B cell (primary cell): ENCODE measurements around the gene LMX1B. TPM values are rescaled to one million over a fixed set of nuclear protein-coding genes. Genes with fewer than 3 reads are reported as not detected.
A peak's percentile ranks its signal among the peaks of the same experiment; 100 is the strongest.

ENCODE experiments used
- ATAC-seq: fragments of 200-7000 bp; cut with Tn5 transposase; one replicate; pipeline ENCODE4 v1.10.0; 2021; ENCODE audit warnings: low read depth, mild to moderate bottlenecking, moderate number of reproducible peaks, moderate library complexity
- CTCF ChIA-PET: fragments of 350-600 bp; sonication (Branson Sonifier 250); formaldehyde crosslinking; loops from one replicate; lab custom pipeline; 2021; ENCODE audit warnings: antibody characterized with exemption, inconsistent platforms; lab: Charles Lee
- POLR2A ChIA-PET: fragments of 350-600 bp; sonication (Branson Sonifier 250); formaldehyde crosslinking; loops from one replicate; lab custom pipeline; 2021; ENCODE audit warnings: antibody characterized with exemption; lab: Charles Lee
- DNase-seq: peaks from one replicate; pipeline ENCODE4 v3.0.0; 2013
- H2AFZ ChIP-seq: 2 replicates; pipeline ENCODE4 v1.6.1; 2012; ENCODE audit warnings: mild to moderate bottlenecking, low read depth, low read length; ENCODE audit not compliant: insufficient read depth, poor library complexity, severe bottlenecking
- H3K27ac ChIP-seq, 2 donors: 1 replicate in 1 of 2; 2 replicates in 1 of 2; pipeline ENCODE4 v1.5.1; 2012 to 2013; ENCODE audit warnings: low read length in 2 of 2, mild to moderate bottlenecking in 2 of 2, moderate library complexity in 1 of 2
- H3K27me3 ChIP-seq, 4 experiments: fragments of 200-600 bp in 1 of 4; sonication (generic) in 1 of 4; replicated peaks in 1 of 4; 1 replicate in 2 of 4; 2 replicates in 2 of 4; pipeline versions ENCODE4 v1.6.1 to v1.7.0; 2013 to 2016; ENCODE audit warnings: low read length in 3 of 4, mild to moderate bottlenecking in 2 of 4, mixed read lengths in 1 of 4, moderate library complexity in 1 of 4; ENCODE audit not compliant: insufficient read depth in 4 of 4, control insufficient read depth in 3 of 4; ENCODE audit errors: control extremely low read depth in 1 of 4
- H3K36me3 ChIP-seq, 2 experiments: replicated peaks in 1 of 2; 1 replicate in 1 of 2; 2 replicates in 1 of 2; pipeline versions ENCODE4 v1.6.1 to v1.7.1; 2013; ENCODE audit warnings: low read length in 1 of 2; ENCODE audit not compliant: insufficient read depth in 2 of 2, control insufficient read depth in 1 of 2; ENCODE audit errors: control extremely low read depth in 1 of 2, extremely low read depth in 1 of 2
- H3K4me1 ChIP-seq, 2 donors: fragments of 200-600 bp in 1 of 2; sonication (generic) in 1 of 2; 1 replicate in 1 of 2; 2 replicates in 1 of 2; pipeline versions ENCODE4 v1.5.1 to v1.6.1; 2013 to 2017; ENCODE audit warnings: low read length in 2 of 2; ENCODE audit not compliant: control insufficient read depth in 2 of 2, insufficient read depth in 2 of 2
- H3K4me2 ChIP-seq: replicated peaks from 2 replicates; pipeline ENCODE3; 2012; ENCODE audit warnings: mild to moderate bottlenecking, low read depth, low read length; ENCODE audit not compliant: poor library complexity, severe bottlenecking
- H3K4me3 ChIP-seq, 5 experiments: fragments of 200-600 bp in 1 of 5; sonication (generic) in 1 of 5; 1 replicate in 3 of 5; 2 replicates in 2 of 5; pipeline versions ENCODE4 v1.5.1 to v1.7.0; 2011 to 2016; ENCODE audit warnings: low read length in 4 of 5, mild to moderate bottlenecking in 4 of 5, low read depth in 2 of 5, control low read depth in 1 of 5, moderate library complexity in 1 of 5; ENCODE audit not compliant: insufficient read depth in 1 of 5; ENCODE audit errors: control extremely low read depth in 1 of 5, extremely low read depth in 1 of 5
- H3K79me2 ChIP-seq: fragments of 200-600 bp; sonication (generic); one replicate; pipeline ENCODE4 v1.6.0; 2016; ENCODE audit warnings: low read length; ENCODE audit not compliant: control insufficient read depth, insufficient read depth
- H3K9ac ChIP-seq: fragments of 200-600 bp; sonication (generic); 2 replicates; pipeline ENCODE4 v1.6.1; 2017; ENCODE audit warnings: mild to moderate bottlenecking, low read length, moderate library complexity
- H3K9me3 ChIP-seq, 3 donors: one replicate each; pipeline versions ENCODE4 v1.6.1 to v1.7.1; 2013; ENCODE audit warnings: low read length in 2 of 3; ENCODE audit not compliant: control insufficient read depth in 2 of 3, insufficient read depth in 1 of 3; ENCODE audit errors: control extremely low read depth in 1 of 3
- H4K20me1 ChIP-seq: 2 replicates; pipeline ENCODE4 v1.6.0; 2012; ENCODE audit warnings: mild to moderate bottlenecking, low read length; ENCODE audit not compliant: insufficient read depth, control insufficient read depth, poor library complexity, severe bottlenecking
- H3K27ac Mint-ChIP-seq: one replicate; pipeline ENCODE4 v1.8.0; 2021; ENCODE audit warnings: mixed read lengths
- H3K27me3 Mint-ChIP-seq: one replicate; pipeline ENCODE4 v1.8.0; 2021; ENCODE audit warnings: mixed read lengths
- H3K4me1 Mint-ChIP-seq: one replicate; pipeline ENCODE4 v1.8.0; 2021; ENCODE audit warnings: mixed read lengths
- H3K4me3 Mint-ChIP-seq: one replicate; pipeline ENCODE4 v1.8.0; 2021; ENCODE audit warnings: mixed read lengths
- H3K9me3 Mint-ChIP-seq: one replicate; pipeline ENCODE4 v1.8.0; 2022; ENCODE audit warnings: mixed read lengths; ENCODE audit not compliant: insufficient read depth
- CTCF ChIP-seq: fragments of 200-600 bp; IDR thresholded peaks from one replicate; pipeline ENCODE4 v1.8.0; 2022; ENCODE audit warnings: antibody characterized with exemption, mild to moderate bottlenecking
- EZH2 ChIP-seq: IDR thresholded peaks from 2 replicates; pipeline ENCODE4 v1.6.1; 2012; ENCODE audit warnings: borderline replicate concordance, low read depth, mild to moderate bottlenecking, moderate library complexity, low read length; ENCODE audit not compliant: insufficient read depth, poor library complexity, severe bottlenecking
- WGBS: methylation state at CpG from one replicate; pipeline ENCODE4 v1.1.5; 2013; ENCODE audit warnings: missing lambda C conversion rate; ENCODE audit not compliant: insufficient coverage; 5-methylcytosine and 5-hydroxymethylcytosine counted together
- intact Hi-C: fragments of 100-400 bp; cut with micrococcal nuclease; formaldehyde crosslinking; loops from one replicate; pipeline ENCODE4 v1.10.0; 2022
- polyA plus RNA-seq: library from polyadenylated mRNA; depleted of rRNA; stranded (reverse); fragments of >200 nt; gene quantifications from 2 replicates; pipeline ENCODE4 v1.2.3, GENCODE V29; 2012
- total RNA-seq, 2 donors: library from RNA; stranded (reverse); fragments of 120-200 nt in 1 of 2; gene quantifications; 1 replicate in 1 of 2; 2 replicates in 1 of 2; pipeline versions ENCODE4 v1.2.3 to v1.2.4, GENCODE V29; 2013 to 2022

Gene LMX1B
- total and polyA plus RNA-seq, 2 donors (not counting 1 experiment from before 2014, with no cell fraction given), result not detected

- ATAC-seq, result peak; percentile 52
- Histone ChIP-seq H3K9ac (no peak overlapping the region), H3K4me3 (no peak overlapping the region), H3K27me3 (peaks cover 0 to 89% (median 48%) of the 10 kb centered on the region in 4 experiments), H4K20me1 (no peaks in the 10 kb centered on the region), H3K4me1 (peaks cover 18 to 23% of the 10 kb centered on the region in 2 donors), H3K79me2 (no peaks in the 10 kb centered on the region), H3K27ac (no peak overlapping the region), H3K9me3 (peaks cover 0 to 24% (median 5%) of the 10 kb centered on the region in 3 donors), H2AFZ (no peak overlapping the region), H3K4me2 (no peak overlapping the region), H3K36me3 (no peaks in the 10 kb centered on the region)
- peaks cover 65% of the 10 kb centered on the region for H3K27me3 Mint-ChIP-seq
- 17% methylated on average over 13 of the region's 20 CpGs for WGBS
- no peak overlapping the region for H3K27ac Mint-ChIP-seq
- no peak overlapping the region for H3K4me3 Mint-ChIP-seq
- ChIA-PET POLR2A (interaction anchor here (0.6 kb wide), 1 partner anchor 19 kb away, joined by 10 read pairs; no protein-coding TSS in a partner anchor), CTCF (no interaction called here)
- DNase-seq, result no peak
- TF ChIP-seq EZH2, result no peak
- no peak for TF ChIP-seq CTCF
- intact Hi-C loops, result no loop called here
- no peaks in the 10 kb centered on the region for H3K9me3 Mint-ChIP-seq
- H3K4me1 Mint-ChIP-seq, result peaks cover 9% of the 10 kb centered on the region
Measured at GRCh38 chr9:126630458-126631237, 16.9 kb downstream of the LMX1B start.

GRCh38 chr9:126631254-126631653 is 17.5 kb downstream of the LMX1B start:
- Histone ChIP-seq H3K4me1 (peaks cover 12 to 17% of the 10 kb centered on the region in 2 donors), H3K27me3 (peaks cover 0 to 87% (median 43%) of the 10 kb centered on the region in 4 experiments), H3K79me2 (no peaks in the 10 kb centered on the region), H3K9ac (no peak overlapping the region), H3K4me3 (no peak overlapping the region), H3K36me3 (no peaks in the 10 kb centered on the region), H2AFZ (no peak overlapping the region), H4K20me1 (no peaks in the 10 kb centered on the region), H3K9me3 (peaks cover 0 to 18% (median 5%) of the 10 kb centered on the region in 3 donors), H3K27ac (no peak overlapping the region), H3K4me2 (no peak overlapping the region)
- TF ChIP-seq CTCF (no peak), EZH2 (no peak)
- no peaks in the 10 kb centered on the region for H3K9me3 Mint-ChIP-seq
- no peak for ATAC-seq
- ChIA-PET POLR2A (interaction anchor here (0.6 kb wide), 1 partner anchor 20 kb away, joined by 10 read pairs; no protein-coding TSS in a partner anchor), CTCF (no interaction called here)
- H3K27me3 Mint-ChIP-seq, result peaks cover 63% of the 10 kb centered on the region
- no peak overlapping the region for H3K4me3 Mint-ChIP-seq
- DNase-seq, result no peak
- H3K27ac Mint-ChIP-seq, result no peak overlapping the region
- WGBS, result 32% methylated on average over 4 of the region's 6 CpGs
- intact Hi-C loops, result no loop called here
- peaks cover 3% of the 10 kb centered on the region for H3K4me1 Mint-ChIP-seq
